Measurements from ENCODE around the gene PKD1L1.

Gene PKD1L1

DNA sequence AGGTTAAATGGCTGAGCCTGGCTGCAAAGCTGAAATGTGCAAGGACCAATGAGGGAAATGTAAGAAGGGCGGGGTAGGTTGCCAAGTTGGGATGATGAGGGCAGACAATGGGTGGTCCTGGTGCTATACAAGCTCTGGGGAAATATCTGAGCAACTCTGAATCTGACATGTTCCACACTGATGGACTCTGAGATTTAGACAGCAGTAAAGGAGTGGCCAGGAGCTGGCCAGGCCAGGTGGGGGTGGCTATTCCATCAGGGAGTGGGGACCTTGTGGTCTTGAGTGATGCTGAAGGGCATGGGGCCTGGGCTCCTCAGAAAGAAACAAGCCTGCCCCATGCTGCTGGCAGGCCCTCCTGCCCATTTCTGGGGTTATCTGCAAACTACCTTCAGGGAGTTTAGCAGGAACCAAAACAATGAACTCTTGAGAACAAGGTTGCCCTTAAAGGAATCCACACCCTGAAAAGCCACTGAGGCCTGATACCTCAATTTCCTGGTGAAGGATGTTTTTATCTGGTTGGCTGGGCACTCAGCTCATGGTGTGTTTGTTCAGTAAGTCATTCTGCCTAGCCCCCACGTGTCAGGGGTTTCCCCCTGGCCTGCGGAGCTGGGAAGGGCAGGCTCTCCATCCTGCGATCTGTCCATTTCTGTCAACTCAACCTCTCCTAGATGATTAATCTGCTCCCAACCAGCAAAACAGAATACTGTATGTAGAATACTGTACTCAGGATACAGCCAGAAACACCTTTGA lies 223.1 kb downstream of the PKD1L1 start:
- DNase-seq: no peak
